Hepatocyte (in vitro differentiated cells): Measurements from ENCODE around the gene DIS3L2.

ENCODE experiments used
- CTCF ChIP-seq: fragments of 200-600 bp; sonication (generic); IDR thresholded peaks from 2 replicates; pipeline ENCODE4 v1.5.1; 2016; ENCODE audit warnings: antibody characterized with exemption, mild to moderate bottlenecking; ENCODE audit not compliant: poor library complexity
- EZH2 ChIP-seq: fragments of 200-600 bp; sonication (generic); IDR thresholded peaks from 2 replicates; pipeline ENCODE4 v1.6.1; 2016; ENCODE audit warnings: antibody characterized with exemption, mild to moderate bottlenecking, borderline replicate concordance
- EZH2phosphoT487 ChIP-seq: fragments of 200-600 bp; sonication (generic); IDR thresholded peaks from one replicate; pipeline ENCODE4 v1.6.1; 2018; ENCODE audit warnings: antibody characterized with exemption, mild to moderate bottlenecking, low read depth, moderate library complexity; ENCODE audit not compliant: unreplicated experiment, severe bottlenecking

GRCh38 chr2:232030229-232030628 lies 68.7 kb downstream of the DIS3L2 start:
- TF ChIP-seq CTCF (no peak), EZH2 (no peak), EZH2phosphoT487 (no peak)
